Vagina (tissue), 2 donors: ENCODE results near the gene TWNK. TPM values are rescaled to one million over a fixed set of nuclear protein-coding genes. Genes with fewer than 3 reads are reported as not detected.
"Not testable (repeated sequence)": the region's sequence is repeated elsewhere in the genome, so short reads cannot be mapped to it uniquely, and the experiment has no call there.

Source experiments
- DNase-seq, 2 donors: peaks; one replicate each; pipeline ENCODE4 v3.0.0-alpha.2; 2017; ENCODE audit errors: extremely low spot score in 2 of 2
- H3K27ac ChIP-seq: fragments of 200-600 bp; sonication (generic); one replicate; pipeline ENCODE4 v1.5.1; 2019
- H3K27me3 ChIP-seq: fragments of 200-600 bp; sonication (generic); one replicate; pipeline ENCODE4 v1.5.1; 2019
- H3K36me3 ChIP-seq, 2 donors: fragments of 200-600 bp; sonication (generic); one replicate each; pipeline ENCODE4 v1.5.1; 2017 to 2019
- H3K4me1 ChIP-seq: fragments of 200-600 bp; sonication (generic); one replicate; pipeline ENCODE4 v1.5.1; 2019
- H3K4me3 ChIP-seq, 2 donors: fragments of 200-600 bp; sonication (generic); 1 replicate in 1 of 2; 2 replicates in 1 of 2; pipeline ENCODE4 v1.5.1; 2016 to 2019
- H3K9me3 ChIP-seq: fragments of 200-600 bp; sonication (generic); one replicate; pipeline ENCODE4 v1.5.1; 2019
- POLR2A ChIP-seq, 2 donors: fragments of 450-650 bp; IDR thresholded peaks; one replicate each; pipeline ENCODE4 v1.6.1; 2017; ENCODE audit warnings: antibody characterized with exemption in 2 of 2, mild to moderate bottlenecking in 2 of 2, moderate library complexity in 2 of 2
- POLR2AphosphoS5 ChIP-seq, 2 donors: sonication (generic); formaldehyde crosslinking; IDR thresholded peaks; one replicate each; pipeline ENCODE4 v1.9.0; 2017; ENCODE audit warnings: antibody characterized with exemption in 2 of 2, mild to moderate bottlenecking in 2 of 2, low read depth in 1 of 2; ENCODE audit not compliant: insufficient read depth in 1 of 2
- intact Hi-C: fragments of 100-400 bp; cut with DNase I; formaldehyde crosslinking; loops from one replicate; pipeline ENCODE4 v1.15.1; 2023
- total RNA-seq: library from RNA; depleted of rRNA; stranded (reverse); fragments of >200 nt; gene quantifications from one replicate; pipeline ENCODE4 v1.2.3, GENCODE V29; 2016
- TF ChIP-seq, protein P1 (sequence below), 3 experiments: fragments of 450-650 bp in 2 of 3; fragments of 200-600 bp in 1 of 3; sonication (generic) in 1 of 3; IDR thresholded peaks; one replicate each; pipeline ENCODE4 v1.5.1; 2017 to 2019; ENCODE audit warnings: antibody characterized with exemption in 3 of 3, mild to moderate bottlenecking in 2 of 3, moderate library complexity in 2 of 3

The TWNK gene
- total RNA-seq, 1 donor from 2014 or later = 5.2 TPM

DNA sequence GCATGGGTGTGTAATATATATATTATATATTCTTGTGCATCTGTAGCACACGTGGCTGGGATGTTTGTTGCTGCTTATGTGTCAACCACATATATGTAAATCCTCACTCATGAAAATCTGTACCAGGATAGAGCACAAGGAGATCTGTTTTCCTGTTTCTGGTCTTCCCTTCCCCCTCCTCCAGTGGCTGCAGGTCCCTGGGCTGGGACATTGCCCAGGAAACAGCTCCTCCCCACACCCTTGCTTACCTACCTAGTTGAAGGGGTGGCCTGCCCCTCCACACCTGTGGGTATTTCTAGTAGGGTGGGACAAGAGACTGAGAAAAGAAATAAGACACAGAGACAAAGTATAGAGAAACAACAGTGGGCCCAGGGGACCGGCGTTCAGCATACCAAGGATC is 45.9 kb downstream of the TWNK start:
- intact Hi-C loops = no loop called here
- DNase-seq = no peak
- TF ChIP-seq, protein P1, sequence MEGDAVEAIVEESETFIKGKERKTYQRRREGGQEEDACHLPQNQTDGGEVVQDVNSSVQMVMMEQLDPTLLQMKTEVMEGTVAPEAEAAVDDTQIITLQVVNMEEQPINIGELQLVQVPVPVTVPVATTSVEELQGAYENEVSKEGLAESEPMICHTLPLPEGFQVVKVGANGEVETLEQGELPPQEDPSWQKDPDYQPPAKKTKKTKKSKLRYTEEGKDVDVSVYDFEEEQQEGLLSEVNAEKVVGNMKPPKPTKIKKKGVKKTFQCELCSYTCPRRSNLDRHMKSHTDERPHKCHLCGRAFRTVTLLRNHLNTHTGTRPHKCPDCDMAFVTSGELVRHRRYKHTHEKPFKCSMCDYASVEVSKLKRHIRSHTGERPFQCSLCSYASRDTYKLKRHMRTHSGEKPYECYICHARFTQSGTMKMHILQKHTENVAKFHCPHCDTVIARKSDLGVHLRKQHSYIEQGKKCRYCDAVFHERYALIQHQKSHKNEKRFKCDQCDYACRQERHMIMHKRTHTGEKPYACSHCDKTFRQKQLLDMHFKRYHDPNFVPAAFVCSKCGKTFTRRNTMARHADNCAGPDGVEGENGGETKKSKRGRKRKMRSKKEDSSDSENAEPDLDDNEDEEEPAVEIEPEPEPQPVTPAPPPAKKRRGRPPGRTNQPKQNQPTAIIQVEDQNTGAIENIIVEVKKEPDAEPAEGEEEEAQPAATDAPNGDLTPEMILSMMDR (IDR thresholded peaks at IDR 0.05) = no peak
- no peak for TF ChIP-seq POLR2A (IDR thresholded peaks at IDR 0.05)
- TF ChIP-seq POLR2AphosphoS5 (IDR thresholded peaks at IDR 0.05; ENCODE audit: insufficient read depth in 1 of 2, low read depth in 1 of 2) = no peak
- H3K27ac ChIP-seq = peak overlapping the region; percentile 100
- peak overlapping the region; percentile 66 to 89 for H3K4me3 ChIP-seq
- H3K27me3 ChIP-seq = no peaks in the 10 kb centered on the region
- H3K4me1 ChIP-seq = peaks cover 45% of the 10 kb centered on the region
- H3K36me3 ChIP-seq = peaks cover 0 to 40% of the 10 kb centered on the region in 2 donors
- no peaks in the 10 kb centered on the region for H3K9me3 ChIP-seq

DNA sequence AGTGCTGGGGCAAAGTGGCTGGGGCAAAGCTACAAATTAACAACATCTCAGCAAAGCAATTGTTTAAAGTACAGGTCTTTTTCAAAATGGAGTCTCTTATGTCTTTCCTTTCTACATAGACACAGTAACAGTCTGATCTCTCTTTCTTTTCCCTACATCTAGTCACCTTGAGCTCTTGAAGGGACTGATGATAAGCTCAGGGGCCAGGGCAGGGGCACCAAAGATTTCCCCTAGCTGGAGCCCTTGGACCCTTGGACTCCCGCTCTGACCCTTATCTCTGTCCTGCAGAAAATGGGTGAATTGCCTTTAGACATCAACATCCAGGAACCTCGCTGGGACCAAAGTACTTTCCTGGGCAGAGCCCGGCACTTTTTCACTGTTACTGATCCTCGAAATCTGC is 47.1 kb downstream of the TWNK start:
- H3K4me3 ChIP-seq, H3K27me3 ChIP-seq, H3K9me3 ChIP-seq, H3K27ac ChIP-seq, DNase-seq, intact Hi-C loops: not testable (repeated sequence)
- H3K36me3 ChIP-seq = peaks cover 0 to 43% of the 10 kb centered on the region in 2 donors
- H3K4me1 ChIP-seq = peaks cover 45% of the 10 kb centered on the region

DNA sequence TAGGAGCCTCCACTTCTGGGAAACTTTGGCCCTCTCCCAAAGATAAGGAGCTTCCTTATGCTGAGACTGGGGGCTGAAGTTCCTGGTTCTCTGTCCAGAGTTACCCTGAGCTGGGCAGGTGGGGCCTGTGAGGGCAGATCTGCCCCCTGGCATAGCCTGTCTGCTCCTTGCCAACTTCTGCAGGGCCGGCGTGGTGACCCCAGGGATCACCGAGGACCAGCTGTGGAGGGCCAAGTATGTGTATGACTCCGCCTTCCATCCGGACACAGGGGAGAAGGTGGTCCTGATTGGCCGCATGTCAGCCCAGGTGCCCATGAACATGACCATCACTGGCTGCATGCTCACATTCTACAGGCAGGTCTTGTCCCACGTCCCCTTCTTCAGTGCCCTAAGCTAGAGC is 48.0 kb downstream of the TWNK start:
- H3K9me3 ChIP-seq = no peaks in the 10 kb centered on the region
- intact Hi-C loops = no loop called here
- peaks cover 42% of the 10 kb centered on the region for H3K4me1 ChIP-seq
- H3K27me3 ChIP-seq = no peaks in the 10 kb centered on the region
- H3K27ac ChIP-seq = no peak overlapping the region
- peaks cover 0 to 43% of the 10 kb centered on the region in 2 donors for H3K36me3 ChIP-seq
- no peak for DNase-seq
- H3K4me3 ChIP-seq = no peak overlapping the region
- TF ChIP-seq POLR2AphosphoS5 (IDR thresholded peaks at IDR 0.05; ENCODE audit: insufficient read depth in 1 of 2, low read depth in 1 of 2) (no peak), POLR2A (IDR thresholded peaks at IDR 0.05) (no peak)
- TF ChIP-seq, protein P1 (IDR thresholded peaks at IDR 0.05) = no peak

DNA sequence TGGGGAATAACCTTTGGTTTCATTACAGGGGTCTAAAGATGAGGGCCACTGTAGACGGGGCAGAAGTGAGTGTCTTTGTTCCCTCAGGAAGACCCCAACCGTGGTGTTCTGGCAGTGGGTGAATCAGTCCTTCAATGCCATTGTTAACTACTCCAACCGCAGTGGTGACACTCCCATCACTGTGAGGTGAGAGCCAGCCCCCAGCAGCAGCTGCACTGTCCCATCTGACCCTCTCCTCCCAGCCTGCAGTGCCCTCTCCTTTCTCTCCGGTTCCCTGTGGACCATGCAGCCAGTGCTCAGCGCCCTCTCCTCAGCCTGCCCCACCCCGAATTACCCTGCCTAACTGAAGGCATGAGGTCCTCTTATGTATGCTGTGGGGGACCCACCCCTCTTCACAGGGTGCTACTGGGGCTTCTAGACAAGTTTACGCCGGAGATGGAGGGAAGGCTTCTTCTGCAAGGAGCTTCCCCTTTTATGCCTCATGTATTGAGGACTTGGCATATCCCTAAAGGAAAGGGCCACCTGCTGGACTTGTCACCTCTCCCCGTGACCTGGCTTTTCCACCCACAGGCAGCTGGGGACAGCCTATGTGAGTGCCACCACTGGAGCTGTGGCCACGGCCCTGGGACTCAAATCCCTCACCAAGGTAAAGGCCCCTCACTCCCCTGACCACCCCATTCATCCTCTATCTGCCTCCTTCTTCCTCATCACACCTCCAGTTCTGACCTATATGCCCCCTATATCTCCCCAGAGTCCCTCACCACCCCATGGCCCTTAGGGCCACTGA is 48.8 kb downstream of the TWNK start:
- H3K4me3 ChIP-seq = no peak overlapping the region
- no peaks in the 10 kb centered on the region for H3K27me3 ChIP-seq
- no peak for TF ChIP-seq POLR2A (IDR thresholded peaks at IDR 0.05)
- TF ChIP-seq, protein P1 (IDR thresholded peaks at IDR 0.05) = no peak
- TF ChIP-seq POLR2AphosphoS5 (IDR thresholded peaks at IDR 0.05; ENCODE audit: insufficient read depth in 1 of 2, low read depth in 1 of 2) = no peak
- no peak overlapping the region for H3K27ac ChIP-seq
- intact Hi-C loops = no loop called here
- peaks cover 0 to 43% of the 10 kb centered on the region in 2 donors for H3K36me3 ChIP-seq
- H3K9me3 ChIP-seq = no peaks in the 10 kb centered on the region
- no peak for DNase-seq
- H3K4me1 ChIP-seq = peaks cover 36% of the 10 kb centered on the region

DNA sequence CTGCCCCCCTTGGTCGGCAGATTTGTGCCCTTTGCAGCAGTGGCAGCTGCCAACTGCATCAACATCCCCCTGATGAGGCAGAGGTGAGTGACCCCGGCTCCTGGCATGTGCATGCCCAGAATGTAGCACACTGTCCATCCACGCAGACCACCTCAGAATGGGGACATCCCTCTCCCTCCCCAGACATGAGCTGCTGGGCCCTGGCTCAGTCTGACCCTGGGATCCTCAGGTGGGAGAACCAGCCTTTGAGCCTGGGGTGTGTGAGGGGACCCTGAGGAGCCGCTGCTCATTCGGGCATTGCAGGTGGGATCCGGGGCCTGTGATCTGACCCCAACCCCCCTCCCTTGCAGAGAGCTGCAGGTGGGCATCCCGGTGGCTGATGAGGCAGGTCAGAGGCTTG is 49.4 kb downstream of the TWNK start:
- no peaks in the 10 kb centered on the region for H3K9me3 ChIP-seq
- intact Hi-C loops = no loop called here
- no peak overlapping the region for H3K4me3 ChIP-seq
- H3K36me3 ChIP-seq = peaks cover 0 to 43% of the 10 kb centered on the region in 2 donors
- DNase-seq = no peak
- H3K27ac ChIP-seq = no peak overlapping the region
- H3K4me1 ChIP-seq = peaks cover 32% of the 10 kb centered on the region
- TF ChIP-seq, protein P1 (IDR thresholded peaks at IDR 0.05) = no peak
- no peak for TF ChIP-seq POLR2AphosphoS5 (IDR thresholded peaks at IDR 0.05; ENCODE audit: insufficient read depth in 1 of 2, low read depth in 1 of 2)
- TF ChIP-seq POLR2A (IDR thresholded peaks at IDR 0.05) = no peak
- no peaks in the 10 kb centered on the region for H3K27me3 ChIP-seq
